Measurements from ENCODE around the gene CCDC74A.
"Not testable (repeated sequence)": the region's sequence is repeated elsewhere in the genome, so short reads cannot be mapped to it uniquely, and the experiment has no call there.

Gene CCDC74A

GRCh38 chr2:131514408-131515166 is 13.1 kb upstream of the CCDC74A start:
- CTCF ChIA-PET; POLR2A ChIA-PET; DNase-seq (ENCODE audit: low read depth, low spot score); H3K4me3 ChIP-seq (ENCODE audit: low read depth, low read length): not testable (repeated sequence)

- DNase-seq (ENCODE audit: low read depth, low spot score); POLR2A ChIA-PET; CTCF ChIA-PET; H3K4me3 ChIP-seq (ENCODE audit: low read depth, low read length): not testable (repeated sequence)
These were observed 12.5 kb upstream of the CCDC74A start for GRCh38 chr2:131515235-131515634.

- no peak for DNase-seq (ENCODE audit: low read depth, low spot score)
- ChIA-PET CTCF (no interaction called here), POLR2A (no interaction called here)
- no peak for TF ChIP-seq CTCF (IDR thresholded peaks at IDR 0.05; ENCODE audit: insufficient read depth, low read length, missing control alignments)
- no peak overlapping the region for H3K4me3 ChIP-seq (ENCODE audit: low read depth, low read length)
These were observed 11.7 kb upstream of the CCDC74A start for GRCh38 chr2:131516011-131516410.

- H3K4me3 ChIP-seq (ENCODE audit: low read depth, low read length); DNase-seq (ENCODE audit: low read depth, low spot score); POLR2A ChIA-PET; CTCF ChIA-PET: not testable (repeated sequence)
- peak; percentile 14 for TF ChIP-seq CTCF (IDR thresholded peaks at IDR 0.05; ENCODE audit: insufficient read depth, low read length, missing control alignments)
These were observed 11.1 kb upstream of the CCDC74A start for GRCh38 chr2:131516621-131517020.

- CTCF ChIA-PET, result no interaction called here
- no peak for DNase-seq (ENCODE audit: low read depth, low spot score)
- no peak overlapping the region for H3K4me3 ChIP-seq (ENCODE audit: low read depth, low read length)
- no peak for TF ChIP-seq CTCF (IDR thresholded peaks at IDR 0.05; ENCODE audit: insufficient read depth, low read length, missing control alignments)
- POLR2A ChIA-PET, result no interaction called here
These were observed 10.4 kb upstream of the CCDC74A start for GRCh38 chr2:131517106-131517831.

GRCh38 chr2:131517856-131518255 is 9.8 kb upstream of the CCDC74A start:
- POLR2A ChIA-PET; DNase-seq (ENCODE audit: low read depth, low spot score); H3K4me3 ChIP-seq (ENCODE audit: low read depth, low read length); CTCF ChIA-PET: not testable (repeated sequence)

- CTCF ChIA-PET; DNase-seq (ENCODE audit: low read depth, low spot score); H3K4me3 ChIP-seq (ENCODE audit: low read depth, low read length); POLR2A ChIA-PET: not testable (repeated sequence)
These were observed 9.2 kb upstream of the CCDC74A start for GRCh38 chr2:131518531-131518930.

- no peak for TF ChIP-seq CTCF (IDR thresholded peaks at IDR 0.05; ENCODE audit: insufficient read depth, low read length, missing control alignments)
These were observed 8.2 kb upstream of the CCDC74A start for GRCh38 chr2:131519466-131519865.

GRCh38 chr2:131519871-131520470 is 7.7 kb upstream of the CCDC74A start:
- CTCF ChIA-PET; H3K4me3 ChIP-seq (ENCODE audit: low read depth, low read length); POLR2A ChIA-PET; DNase-seq (ENCODE audit: low read depth, low spot score): not testable (repeated sequence)

More at GRCh38 chr2:131519466-131519865, 8.2 kb upstream of the CCDC74A start:
- CTCF ChIA-PET, result no interaction called here
- no peak overlapping the region for H3K4me3 ChIP-seq (ENCODE audit: low read depth, low read length)
- no peak for DNase-seq (ENCODE audit: low read depth, low spot score)
- POLR2A ChIA-PET, result no interaction called here

Data from AG04449 (cell line).